Measurements from ENCODE around the gene UBE2N.

GRCh38 chr12:93469386-93469785 is 27.6 kb upstream of the UBE2N start:
- TF ChIP-seq CTCF (IDR thresholded peaks at IDR 0.05) (no peak), EZH2 (IDR thresholded peaks at IDR 0.05; ENCODE audit: borderline replicate concordance, insufficient read depth, low read depth, low read length, poor library complexity, severe bottlenecking) (no peak)
